GM21381 (cell line): ENCODE data around the gene MIOX.

Experiments
- ATAC-seq: cut with Tn5 transposase; IDR thresholded peaks from one replicate; pipeline ENCODE4 v1.9.1; 2021; ENCODE audit warnings: mild to moderate bottlenecking, moderate library complexity; ENCODE audit not compliant: unreplicated experiment

The MIOX gene

GRCh38 chr22:50489363-50490243, 2.9 kb downstream of the MIOX start:
- ATAC-seq: no peak

GRCh38 chr22:50490531-50491308, 4.1 kb downstream of the MIOX start:
- ATAC-seq: no peak

- no peak for ATAC-seq
Measured at GRCh38 chr22:50497093-50497492, 10.4 kb downstream of the MIOX start.

- ATAC-seq: no peak
Measured at GRCh38 chr22:50498322-50498890, 11.7 kb downstream of the MIOX start.

GRCh38 chr22:50500452-50500851, 13.8 kb downstream of the MIOX start:
- ATAC-seq: no peak

- no peak for ATAC-seq
Measured at GRCh38 chr22:50502096-50502495, 15.4 kb downstream of the MIOX start.

GRCh38 chr22:50502628-50503474, 16.2 kb downstream of the MIOX start:
- ATAC-seq: no peak

- ATAC-seq: no peak
Measured at GRCh38 chr22:50503475-50504145, 17.0 kb downstream of the MIOX start.

- no peak for ATAC-seq
Measured at GRCh38 chr22:50504369-50505211, 17.9 kb downstream of the MIOX start.

- no peak for ATAC-seq
Measured at GRCh38 chr22:50505276-50505775, 18.7 kb downstream of the MIOX start.

GRCh38 chr22:50505776-50506610, 19.3 kb downstream of the MIOX start:
- no peak for ATAC-seq

GRCh38 chr22:50506611-50507420, 20.2 kb downstream of the MIOX start:
- ATAC-seq: no peak

- peak; percentile 60 for ATAC-seq
Measured at GRCh38 chr22:50507421-50507990, 20.8 kb downstream of the MIOX start, which contains the start of gene LMF2. Gene LMF2, minus strand, starts transcription at chr22:50507702. Its CDS starts 27 bp downstream, at chr22:50507675.

- ATAC-seq: peak; percentile 61
Measured at GRCh38 chr22:50507991-50508884, 21.6 kb downstream of the MIOX start, which contains the start of gene NCAPH2. Gene NCAPH2, plus strand, starts transcription at chr22:50508224. Its CDS starts 114 bp downstream, at chr22:50508338.

GRCh38 chr22:50508897-50509296, 22.2 kb downstream of the MIOX start:
- ATAC-seq: no peak

- ATAC-seq: no peak
Measured at GRCh38 chr22:50513175-50513574, 26.5 kb downstream of the MIOX start.
